ENCODE data around the gene FGGY.
"Not testable (repeated sequence)": the region's sequence is repeated elsewhere in the genome, so short reads cannot be mapped to it uniquely, and the experiment has no call there.

The FGGY gene

GRCh38 chr1:59653142-59653958 lies 356.5 kb downstream of the FGGY start:
- not testable (repeated sequence) for DNase-seq; H3K27me3 Mint-ChIP-seq; H3K9me3 Mint-ChIP-seq; H3K4me3 Mint-ChIP-seq; H3K27ac Mint-ChIP-seq; H3K4me1 Mint-ChIP-seq; ATAC-seq (replicated peaks)
- peaks cover 5 to 14% of the 10 kb centered on the region in 2 donors for H3K36me3 Mint-ChIP-seq

GRCh38 chr1:59653968-59654367 lies 357.1 kb downstream of the FGGY start:
- H3K27ac Mint-ChIP-seq, result no peak overlapping the region
- H3K9me3 Mint-ChIP-seq, result peaks cover 0 to 3% of the 10 kb centered on the region in 2 donors
- H3K27me3 Mint-ChIP-seq, result no peaks in the 10 kb centered on the region
- H3K4me3 Mint-ChIP-seq, result no peak overlapping the region
- peaks cover 5 to 14% of the 10 kb centered on the region in 2 donors for H3K36me3 Mint-ChIP-seq
- DNase-seq (no peak), ATAC-seq (replicated peaks) (no peak)
- H3K4me1 Mint-ChIP-seq, result no peaks in the 10 kb centered on the region

GRCh38 chr1:59657873-59658465 lies 361.1 kb downstream of the FGGY start:
- ATAC-seq (replicated peaks) (no peak), DNase-seq (no peak)
- peaks cover 4 to 8% of the 10 kb centered on the region in 2 donors for H3K36me3 Mint-ChIP-seq
- H3K27ac Mint-ChIP-seq, result no peak overlapping the region
- H3K4me1 Mint-ChIP-seq, result no peaks in the 10 kb centered on the region
- H3K27me3 Mint-ChIP-seq, result no peaks in the 10 kb centered on the region
- H3K9me3 Mint-ChIP-seq, result no peaks in the 10 kb centered on the region
- no peak overlapping the region for H3K4me3 Mint-ChIP-seq

DNA sequence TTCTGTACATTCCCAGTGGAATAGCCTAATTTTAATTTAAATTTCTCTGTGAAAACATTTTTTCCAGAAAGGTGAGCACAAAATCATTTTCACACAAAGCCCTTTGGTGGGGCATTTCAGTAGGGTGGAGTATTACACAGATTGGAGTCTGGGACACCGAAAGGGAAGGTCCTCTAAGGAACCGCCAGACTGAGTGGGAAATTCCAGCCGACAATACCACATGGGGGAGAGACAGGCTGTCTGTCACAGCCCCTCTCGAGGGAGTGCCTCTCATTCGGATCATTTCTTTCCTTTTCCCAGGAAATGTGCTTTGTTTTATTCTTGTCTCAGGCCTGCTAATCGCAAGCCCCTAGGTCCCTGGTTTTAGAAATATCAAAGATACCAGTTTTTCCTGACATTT lies 367.3 kb downstream of the FGGY start:
- Mint-ChIP-seq H3K27me3 (no peaks in the 10 kb centered on the region), H3K36me3 (peaks cover 10 to 14% of the 10 kb centered on the region in 2 donors), H3K4me3 (no peak overlapping the region), H3K4me1 (peaks cover 0 to 8% of the 10 kb centered on the region in 2 donors), H3K27ac (no peak overlapping the region), H3K9me3 (no peaks in the 10 kb centered on the region)
- ATAC-seq (replicated peaks) (no peak), DNase-seq (no peak)

GRCh38 chr1:59666106-59666505 lies 369.2 kb downstream of the FGGY start:
- Mint-ChIP-seq H3K4me1 (peaks cover 3 to 13% of the 10 kb centered on the region in 2 donors), H3K9me3 (no peaks in the 10 kb centered on the region), H3K4me3 (no peak overlapping the region), H3K36me3 (peaks cover 12 to 16% of the 10 kb centered on the region in 2 donors), H3K27me3 (no peaks in the 10 kb centered on the region), H3K27ac (no peak overlapping the region)
- no peak for DNase-seq
- ATAC-seq (replicated peaks), result no peak

DNA sequence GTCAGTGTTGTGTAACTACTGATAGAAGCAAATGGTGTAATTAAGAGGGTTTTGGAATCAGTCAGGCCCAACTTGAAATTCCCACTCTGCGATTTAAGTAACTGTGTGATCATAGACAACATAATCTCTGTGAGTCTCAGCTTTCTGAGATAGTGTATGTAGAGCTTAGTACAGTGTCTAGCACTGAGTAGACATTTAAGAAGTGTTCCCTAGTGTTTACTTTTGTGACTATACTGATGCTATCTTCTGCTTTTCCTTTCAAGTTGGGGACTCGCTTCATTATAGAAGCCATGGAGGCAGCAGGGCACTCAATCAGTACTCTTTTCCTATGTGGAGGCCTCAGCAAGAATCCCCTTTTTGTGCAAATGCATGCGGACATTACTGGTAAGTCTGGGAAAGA lies 370.1 kb downstream of the FGGY start:
- no peak overlapping the region for H3K27ac Mint-ChIP-seq
- DNase-seq (no peak), ATAC-seq (replicated peaks) (no peak)
- no peaks in the 10 kb centered on the region for H3K9me3 Mint-ChIP-seq
- no peak overlapping the region for H3K4me3 Mint-ChIP-seq
- H3K4me1 Mint-ChIP-seq, result peaks cover 3 to 21% of the 10 kb centered on the region in 2 donors
- H3K36me3 Mint-ChIP-seq, result peaks cover 13 to 19% of the 10 kb centered on the region in 2 donors
- H3K27me3 Mint-ChIP-seq, result no peaks in the 10 kb centered on the region

DNA sequence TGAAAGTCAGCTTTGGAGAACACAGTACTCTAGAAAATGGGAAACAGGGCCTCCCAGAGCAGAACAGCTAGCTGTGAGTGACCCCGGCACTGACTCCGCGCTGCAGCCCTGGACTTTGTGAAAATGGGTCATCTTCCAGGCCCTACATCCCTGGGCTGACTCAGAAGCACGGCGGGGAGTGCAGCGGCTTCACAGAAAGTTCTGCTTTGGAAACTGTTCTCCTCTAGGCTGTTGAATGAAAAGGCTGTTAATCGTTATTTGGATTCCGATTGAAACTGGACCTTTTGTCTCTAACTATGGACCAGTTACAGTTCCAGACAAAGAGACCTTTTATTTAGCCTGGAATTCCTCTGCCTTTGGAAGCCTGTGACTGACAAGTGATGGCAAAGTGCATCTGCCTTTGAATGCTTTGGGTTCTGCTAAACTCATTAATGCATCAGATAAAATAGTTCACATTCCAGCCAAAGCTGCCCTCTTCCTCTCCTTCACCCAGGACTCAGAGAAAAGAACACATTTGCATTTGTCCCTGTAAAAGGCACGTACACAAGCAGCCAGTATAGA lies 372.9 kb downstream of the FGGY start:
- no peak overlapping the region for H3K4me3 Mint-ChIP-seq
- no peak for DNase-seq
- ATAC-seq (replicated peaks), result no peak
- H3K9me3 Mint-ChIP-seq, result no peaks in the 10 kb centered on the region
- H3K27me3 Mint-ChIP-seq, result no peaks in the 10 kb centered on the region
- no peak overlapping the region for H3K27ac Mint-ChIP-seq
- H3K4me1 Mint-ChIP-seq, result peaks cover 16 to 42% of the 10 kb centered on the region in 2 donors
- H3K36me3 Mint-ChIP-seq, result peaks cover 13 to 19% of the 10 kb centered on the region in 2 donors

- H3K36me3 Mint-ChIP-seq, result peaks cover 13 to 19% of the 10 kb centered on the region in 2 donors
- DNase-seq (no peak), ATAC-seq (replicated peaks) (peak in 1 of 2 donors; percentile 11)
- no peaks in the 10 kb centered on the region for H3K9me3 Mint-ChIP-seq
- peaks cover 16 to 43% of the 10 kb centered on the region in 2 donors for H3K4me1 Mint-ChIP-seq
- H3K27ac Mint-ChIP-seq, result no peak overlapping the region
- H3K27me3 Mint-ChIP-seq, result no peaks in the 10 kb centered on the region
- no peak overlapping the region for H3K4me3 Mint-ChIP-seq
Measured at GRCh38 chr1:59670662-59671061, 373.8 kb downstream of the FGGY start.

DNA sequence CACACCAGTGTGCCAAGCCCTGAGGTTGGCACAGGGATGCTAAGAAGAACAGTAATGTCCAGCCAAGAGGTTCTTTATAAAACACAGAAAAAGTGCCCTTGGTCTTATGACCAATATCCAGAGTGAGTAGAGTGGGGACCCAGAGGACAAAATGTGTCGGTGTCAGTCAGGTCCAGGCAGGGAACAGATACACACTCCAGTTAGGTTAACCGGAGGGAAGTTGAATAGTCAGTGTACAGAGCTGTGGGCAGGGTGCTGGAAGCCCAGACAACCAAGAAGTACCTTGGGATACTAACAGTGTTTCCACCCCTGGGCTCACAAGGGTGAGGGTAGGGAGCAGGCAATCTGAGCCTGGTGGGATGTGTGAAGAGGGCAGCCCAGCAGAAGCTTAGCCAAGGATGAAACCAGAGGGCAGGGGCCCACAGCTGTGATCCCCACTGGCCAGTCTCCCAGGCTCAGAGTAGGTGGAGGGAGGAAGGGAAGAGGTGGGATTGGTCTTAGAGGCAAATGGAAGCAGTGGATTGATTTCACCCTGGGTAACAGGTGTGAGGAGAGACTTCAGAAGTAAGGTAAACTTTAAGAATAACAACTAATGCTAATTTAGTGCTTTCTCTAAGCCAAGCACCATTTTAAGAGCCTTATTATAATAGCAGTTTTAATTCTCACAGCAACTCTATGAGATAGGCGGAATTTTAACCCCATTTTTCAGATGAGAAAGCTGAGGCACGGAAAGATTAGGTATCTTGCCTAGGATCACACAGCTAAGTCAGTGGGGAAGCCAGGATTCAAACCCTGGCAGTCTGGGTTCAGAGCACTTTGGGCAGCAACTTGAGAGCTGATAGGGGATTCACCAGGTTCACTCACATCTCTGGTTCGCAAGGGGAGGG lies 374.4 kb downstream of the FGGY start:
- Mint-ChIP-seq H3K4me3 (no peak overlapping the region), H3K27me3 (no peaks in the 10 kb centered on the region), H3K36me3 (peaks cover 9 to 16% of the 10 kb centered on the region in 2 donors), H3K27ac (no peak overlapping the region), H3K9me3 (no peaks in the 10 kb centered on the region), H3K4me1 (peaks cover 16 to 37% of the 10 kb centered on the region in 2 donors)
- DNase-seq (no peak), ATAC-seq (replicated peaks) (peak in 1 of 2 donors; percentile 41)

DNA sequence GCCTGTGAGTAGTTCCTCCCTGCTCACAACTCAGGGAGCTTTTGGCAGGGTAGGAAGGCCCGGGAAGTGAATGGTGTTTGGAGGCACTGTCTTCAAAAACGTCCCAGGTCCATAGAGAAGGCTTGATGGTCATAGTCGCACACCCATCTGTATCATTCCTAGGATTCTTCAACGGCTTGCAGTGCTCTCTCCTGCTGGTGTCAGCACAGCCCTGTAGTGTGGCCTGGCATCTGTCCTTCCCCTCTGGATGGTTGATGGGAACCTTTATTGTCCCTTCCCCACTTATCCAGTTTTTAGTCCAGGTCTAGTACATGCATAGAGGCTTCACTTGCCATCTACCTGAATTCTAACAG lies 375.0 kb downstream of the FGGY start:
- DNase-seq, result no peak
- peaks cover 9 to 16% of the 10 kb centered on the region in 2 donors for H3K36me3 Mint-ChIP-seq
- H3K4me3 Mint-ChIP-seq, result no peak overlapping the region
- ATAC-seq (replicated peaks), result no peak
- no peaks in the 10 kb centered on the region for H3K27me3 Mint-ChIP-seq
- H3K4me1 Mint-ChIP-seq, result peaks cover 16 to 36% of the 10 kb centered on the region in 2 donors
- no peak overlapping the region for H3K27ac Mint-ChIP-seq
- H3K9me3 Mint-ChIP-seq, result no peaks in the 10 kb centered on the region

GRCh38 chr1:59672851-59673572 lies 376.1 kb downstream of the FGGY start:
- Mint-ChIP-seq H3K27me3 (no peaks in the 10 kb centered on the region), H3K4me1 (peaks cover 16 to 36% of the 10 kb centered on the region in 2 donors), H3K27ac (no peak overlapping the region), H3K36me3 (peaks cover 5 to 13% of the 10 kb centered on the region in 2 donors), H3K9me3 (no peaks in the 10 kb centered on the region), H3K4me3 (no peak overlapping the region)
- DNase-seq (peak; percentile 15), ATAC-seq (replicated peaks) (peak; percentile 51 to 86)

DNA sequence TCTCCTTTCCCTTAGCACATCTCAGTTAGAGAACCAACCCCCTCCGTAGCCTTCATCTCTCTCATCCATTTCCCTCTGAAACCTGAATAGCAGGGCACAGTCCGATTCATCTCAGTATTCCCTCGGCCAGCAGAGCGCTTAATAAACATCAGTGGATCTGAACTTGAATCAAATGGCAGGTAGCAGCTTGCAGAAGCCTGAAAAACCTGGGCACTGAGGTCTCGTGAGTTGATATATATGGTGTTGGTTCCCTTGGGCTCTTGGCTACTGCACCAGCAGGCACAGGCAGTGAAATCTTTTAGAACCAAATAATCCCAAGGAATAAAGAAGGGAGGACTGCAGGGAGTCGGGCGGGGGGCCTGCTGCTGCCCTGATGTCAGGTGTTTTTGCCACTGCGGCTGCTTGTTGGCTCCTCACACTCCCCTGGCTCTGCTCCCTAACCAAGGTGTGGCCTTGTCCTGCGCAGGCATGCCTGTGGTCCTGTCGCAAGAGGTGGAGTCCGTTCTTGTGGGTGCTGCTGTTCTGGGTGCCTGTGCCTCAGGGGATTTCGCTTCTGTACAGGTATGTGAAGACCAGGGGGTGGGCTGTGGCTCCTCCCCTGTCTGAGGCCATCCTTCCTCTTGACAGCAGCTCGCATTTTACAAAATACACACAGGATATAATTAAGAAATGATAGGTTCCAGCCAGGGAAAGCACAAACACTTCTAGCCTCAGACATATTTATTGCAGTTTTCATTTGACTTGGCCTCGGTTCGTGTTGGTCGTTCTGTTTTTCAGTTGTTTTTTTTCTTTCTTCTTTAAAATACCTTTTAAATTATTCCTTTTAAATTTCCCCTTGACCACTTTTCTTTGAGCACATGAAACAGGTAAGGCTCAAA lies 376.9 kb downstream of the FGGY start:
- no peak overlapping the region for H3K4me3 Mint-ChIP-seq
- H3K27me3 Mint-ChIP-seq, result no peaks in the 10 kb centered on the region
- DNase-seq, result no peak
- peaks cover 16 to 36% of the 10 kb centered on the region in 2 donors for H3K4me1 Mint-ChIP-seq
- H3K9me3 Mint-ChIP-seq, result no peaks in the 10 kb centered on the region
- peaks cover 5 to 9% of the 10 kb centered on the region in 2 donors for H3K36me3 Mint-ChIP-seq
- no peak for ATAC-seq (replicated peaks)
- H3K27ac Mint-ChIP-seq, result no peak overlapping the region

DNA sequence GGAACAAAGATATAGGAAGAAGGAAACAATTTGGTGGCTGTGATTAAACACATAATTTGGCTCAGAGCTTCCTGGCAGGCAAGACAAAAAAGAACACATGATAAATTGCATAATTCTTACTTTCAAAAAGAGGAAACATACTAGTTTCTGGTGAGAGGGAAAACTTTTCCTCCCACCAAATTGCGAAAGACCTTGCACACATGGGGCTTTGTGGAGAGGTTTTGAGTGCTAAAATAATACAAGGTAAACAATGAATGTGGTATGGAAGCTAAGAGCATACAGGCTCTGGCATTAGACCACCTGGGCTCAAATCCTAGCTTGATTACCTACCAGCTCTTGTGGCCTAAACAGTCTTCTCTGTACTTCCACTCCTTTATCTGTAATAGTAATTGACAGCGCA lies 377.7 kb downstream of the FGGY start:
- ATAC-seq (replicated peaks) (peak in 1 of 2 donors; percentile 18), DNase-seq (no peak)
- Mint-ChIP-seq H3K4me1 (peaks cover 16 to 36% of the 10 kb centered on the region in 2 donors), H3K36me3 (peaks cover 5 to 9% of the 10 kb centered on the region in 2 donors), H3K27ac (no peak overlapping the region), H3K9me3 (no peaks in the 10 kb centered on the region), H3K4me3 (no peak overlapping the region), H3K27me3 (no peaks in the 10 kb centered on the region)

Data from stimulated activated naive B cell treated with anti-CD40 and anti-IgM and Interleukin-4, amounts not matched to agents 10 μg/mL and 1 μg/mL and 100 μg/mL, for 72 hours (primary cell).